ENCODE data around the gene WBP2. TPM values are rescaled to one million over a fixed set of nuclear protein-coding genes. Genes with fewer than 3 reads are reported as not detected.

Gene WBP2
- total and polyA plus RNA-seq, 2 of the 13 experiments (the other 11 are each of a cell fraction or from before 2014, with no cell fraction given): 29.2 to 29.5 TPM

GRCh38 chr17:75897160-75898019 lies 42.3 kb upstream of the WBP2 start (continued):
- no peak for TF ChIP-seq ZBED4 (CRISPR knock-in tag; IDR thresholded peaks at IDR 0.05; ENCODE audit: borderline replicate concordance)
- no peak for TF ChIP-seq FLYWCH1 (CRISPR knock-in tag; IDR thresholded peaks at IDR 0.05)
- no peak for TF ChIP-seq ZBTB42 (CRISPR knock-in tag; IDR thresholded peaks at IDR 0.05)
- TF ChIP-seq POLR2A (IDR thresholded peaks at IDR 0.05; ENCODE audit: insufficient read depth in 1 of 2, low read depth in 2 of 2, low read length in 2 of 2): 0 out of 4 replicates have a peak, but pooled peaks of 1 of the 2 experiments have one; percentile 5
- TF ChIP-seq PCBP1 (IDR thresholded peaks at IDR 0.05; ENCODE audit: borderline replicate concordance, low read depth, low read length): 0 out of 2 replicates have a peak, but pooled peaks have one; percentile 44
- TF ChIP-seq NR2F6 (IDR thresholded peaks at IDR 0.05): no peak
- TF ChIP-seq NR2F6 (CRISPR knock-in tag; IDR thresholded peaks at IDR 0.05): no peak
- no peak for TF ChIP-seq ZNF75D (CRISPR knock-in tag; IDR thresholded peaks at IDR 0.05; ENCODE audit: borderline replicate concordance)
- TF ChIP-seq ZNF615 (CRISPR knock-in tag; IDR thresholded peaks at IDR 0.05; ENCODE audit: borderline replicate concordance): peak; percentile 71; the same call in 1 of the 2 replicates
- TF ChIP-seq ZNF878 (CRISPR knock-in tag; IDR thresholded peaks at IDR 0.05): no peak
- peak; percentile 2; the same call in 1 of the 2 replicates for TF ChIP-seq ZFP90 (CRISPR knock-in tag; IDR thresholded peaks at IDR 0.05; ENCODE audit: borderline replicate concordance)
- no peak for TF ChIP-seq ZNF569 (CRISPR knock-in tag; IDR thresholded peaks at IDR 0.05; ENCODE audit: borderline replicate concordance)
- 0 out of 2 replicates have a peak, but pooled peaks have one; percentile 66 for TF ChIP-seq ZNF234 (CRISPR knock-in tag; conservative IDR thresholded peaks at IDR 0.05)
- TF ChIP-seq KAT8 (CRISPR knock-in tag; IDR thresholded peaks at IDR 0.05): no peak
- TF ChIP-seq ZNF703 (CRISPR knock-in tag; IDR thresholded peaks at IDR 0.05; ENCODE audit: borderline replicate concordance): no peak; the same call in 1 of the 2 replicates
- 0 out of 2 replicates have a peak, but pooled peaks have one; percentile 13 for TF ChIP-seq ZNF782 (CRISPR knock-in tag; IDR thresholded peaks at IDR 0.05; ENCODE audit: borderline replicate concordance)
- no peak for TF ChIP-seq XRCC5 (optimal IDR thresholded peaks at IDR 0.05; ENCODE audit: low read length)
- no peak for TF ChIP-seq ZFP1 (CRISPR knock-in tag; IDR thresholded peaks at IDR 0.05)
- TF ChIP-seq ZBTB33 (CRISPR knock-in tag; IDR thresholded peaks at IDR 0.05): peak; percentile 62; the same call in 1 of the 2 replicates
- 0 out of 2 replicates have a peak, but pooled peaks have one; percentile 1 for TF ChIP-seq FOXA3 (CRISPR knock-in tag; IDR thresholded peaks at IDR 0.05)

All from HepG2 (cell line).